WTC11 (cell line): ENCODE measurements around the gene NEK10. TPM values are rescaled to one million over a fixed set of nuclear protein-coding genes. Genes with fewer than 3 reads are reported as not detected.

Source experiments
- ATAC-seq: fragments of 200-7000 bp; cut with Tn5 transposase; 2 replicates; pipeline ENCODE4 v1.10.0; 2021; ENCODE audit warnings: mild to moderate bottlenecking, moderate library complexity
- CTCF ChIA-PET: fragments of 300-600 bp; sonication (Branson Sonifier 250); formaldehyde crosslinking; loops from one replicate; lab custom pipeline; 2021; ENCODE audit warnings: antibody characterized with exemption; lab: Charles Lee
- POLR2A ChIA-PET: fragments of 350-600 bp; sonication (Branson Sonifier 250); formaldehyde crosslinking; loops from one replicate; lab custom pipeline; 2021; ENCODE audit warnings: antibody characterized with exemption; lab: Charles Lee
- DNase-seq: peaks from one replicate; pipeline ENCODE4 v3.0.0; 2021; ENCODE audit warnings: low spot score
- H3K27ac Mint-ChIP-seq: 2 replicates; pipeline ENCODE4 v1.8.0; 2021; ENCODE audit warnings: mixed read lengths
- H3K27me3 Mint-ChIP-seq: 2 replicates; pipeline ENCODE4 v1.8.0; 2021; ENCODE audit warnings: low read depth, mild to moderate bottlenecking, moderate library complexity, mixed read lengths
- H3K36me3 Mint-ChIP-seq: 2 replicates; pipeline ENCODE4 v1.8.0; 2021; ENCODE audit warnings: mixed read lengths
- H3K4me1 Mint-ChIP-seq: 2 replicates; pipeline ENCODE4 v1.8.0; 2022; ENCODE audit warnings: mixed read lengths
- H3K4me3 Mint-ChIP-seq: 2 replicates; pipeline ENCODE4 v1.8.0; 2021; ENCODE audit warnings: mild to moderate bottlenecking, moderate library complexity, mixed read lengths
- H3K9me3 Mint-ChIP-seq: 2 replicates; pipeline ENCODE4 v1.8.0; 2021; ENCODE audit warnings: mixed read lengths
- EMX1 ChIP-seq: fragments of 250-450 bp; sonication (Bioruptor Pico); IDR thresholded peaks from 2 replicates; pipeline ENCODE4 v1.8.0; 2021; ENCODE audit warnings: mild to moderate bottlenecking
- ERG ChIP-seq: fragments of 250-450 bp; sonication (Bioruptor Pico); IDR thresholded peaks from 2 replicates; pipeline ENCODE4 v1.8.0; 2021; ENCODE audit warnings: mild to moderate bottlenecking
- JUN ChIP-seq: sonication (generic); formaldehyde crosslinking; IDR thresholded peaks from 2 replicates; pipeline ENCODE4 v1.8.0; 2023; ENCODE audit warnings: mild to moderate bottlenecking, missing genetic modification reagents
- MAX ChIP-seq: sonication (generic); formaldehyde crosslinking; IDR thresholded peaks from 2 replicates; pipeline ENCODE4 v1.8.0; 2022; ENCODE audit warnings: mild to moderate bottlenecking, missing genetic modification reagents
- NFATC4 ChIP-seq: fragments of 250-450 bp; sonication (Bioruptor Pico); IDR thresholded peaks from 2 replicates; pipeline ENCODE4 v1.9.0; 2021; ENCODE audit warnings: mild to moderate bottlenecking
- PREB ChIP-seq: sonication (generic); formaldehyde crosslinking; IDR thresholded peaks from 2 replicates; pipeline ENCODE4 v1.8.1; 2022; ENCODE audit warnings: mild to moderate bottlenecking, missing genetic modification reagents, moderate library complexity, borderline replicate concordance
- RELA ChIP-seq: sonication (generic); formaldehyde crosslinking; IDR thresholded peaks from 2 replicates; pipeline ENCODE4 v1.8.1; 2022; ENCODE audit warnings: missing genetic modification reagents, mild to moderate bottlenecking, borderline replicate concordance
- SMAD3 ChIP-seq: sonication (generic); formaldehyde crosslinking; IDR thresholded peaks from 2 replicates; pipeline ENCODE4 v1.8.0; 2022; ENCODE audit warnings: missing genetic modification reagents, mild to moderate bottlenecking, borderline replicate concordance
- ZBTB21 ChIP-seq: sonication (generic); formaldehyde crosslinking; IDR thresholded peaks from 2 replicates; pipeline ENCODE4 v1.8.1; 2023; ENCODE audit warnings: mild to moderate bottlenecking, missing genetic modification reagents, borderline replicate concordance
- ZMAT4 ChIP-seq: fragments of 250-450 bp; sonication (Bioruptor Pico); IDR thresholded peaks from 2 replicates; pipeline ENCODE4 v1.9.0; 2021; ENCODE audit warnings: mild to moderate bottlenecking
- ZNF396 ChIP-seq: fragments of 250-450 bp; sonication (Bioruptor Pico); IDR thresholded peaks from 2 replicates; pipeline ENCODE4 v1.8.0; 2021; ENCODE audit warnings: mild to moderate bottlenecking, moderate library complexity, borderline replicate concordance
- ZNF416 ChIP-seq: fragments of 250-450 bp; sonication (Bioruptor Pico); IDR thresholded peaks from 2 replicates; pipeline ENCODE4 v1.9.0; 2021; ENCODE audit warnings: mild to moderate bottlenecking, inconsistent platforms
- ZSCAN18 ChIP-seq: fragments of 250-450 bp; sonication (Bioruptor Pico); IDR thresholded peaks from 2 replicates; pipeline ENCODE4 v2.1.2; 2022; ENCODE audit warnings: mild to moderate bottlenecking, moderate library complexity
- total RNA-seq: library from RNA; stranded (reverse); gene quantifications from 3 replicates; pipeline ENCODE4 v1.2.3, GENCODE V29; 2021
- TF ChIP-seq, protein P1 (sequence below): sonication (generic); formaldehyde crosslinking; conservative IDR thresholded peaks from 2 replicates; pipeline ENCODE4 v1.8.1; 2022; ENCODE audit warnings: mild to moderate bottlenecking, missing genetic modification reagents
- TF ChIP-seq, protein P2 (sequence below): sonication (generic); formaldehyde crosslinking; IDR thresholded peaks from 2 replicates; pipeline ENCODE4 v1.8.0; 2023; ENCODE audit warnings: mild to moderate bottlenecking, missing genetic modification reagents
- TF ChIP-seq, protein P3 (sequence below): sonication (generic); formaldehyde crosslinking; IDR thresholded peaks from 2 replicates; pipeline ENCODE4 v1.8.0; 2022; ENCODE audit warnings: missing genetic modification reagents
- TF ChIP-seq, protein P4 (sequence below): sonication (generic); formaldehyde crosslinking; IDR thresholded peaks from 2 replicates; pipeline ENCODE4 v1.8.1; 2023; ENCODE audit warnings: mild to moderate bottlenecking, moderate library complexity, missing genetic modification reagents

NEK10 gene
- total RNA-seq, 1 experiment from 2014 or later = 0.37 TPM

- TF ChIP-seq, protein P1, sequence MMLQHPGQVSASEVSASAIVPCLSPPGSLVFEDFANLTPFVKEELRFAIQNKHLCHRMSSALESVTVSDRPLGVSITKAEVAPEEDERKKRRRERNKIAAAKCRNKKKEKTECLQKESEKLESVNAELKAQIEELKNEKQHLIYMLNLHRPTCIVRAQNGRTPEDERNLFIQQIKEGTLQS (CRISPR knock-in tag) = no peak
- TF ChIP-seq RELA (no peak), NFATC4 (CRISPR knock-in tag) (no peak)
These were observed 222.4 kb downstream of the NEK10 start (continued) for GRCh38 chr3:27146786-27147185.

DNA sequence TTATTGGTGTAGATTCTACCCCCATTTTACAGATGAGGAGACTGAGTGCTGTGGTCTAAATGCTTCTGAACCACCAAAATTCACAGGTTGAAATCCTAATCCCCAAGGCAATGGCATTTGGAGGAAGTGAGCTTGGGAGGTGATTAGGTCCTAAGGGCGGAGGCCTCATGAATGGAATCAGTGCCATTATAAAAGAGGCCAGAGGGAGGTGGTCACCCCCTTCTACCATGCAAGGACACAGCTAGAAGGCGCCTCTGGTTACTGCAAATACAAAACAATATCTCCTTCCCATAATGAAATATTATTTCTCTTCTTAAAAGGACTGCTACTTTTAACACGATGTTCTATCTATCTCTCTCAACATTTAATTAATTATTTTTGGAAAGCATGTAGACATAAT, 223.5 kb downstream of the NEK10 start:
- H3K9me3 Mint-ChIP-seq = peaks cover 16% of the 10 kb centered on the region
- TF ChIP-seq EMX1 (CRISPR knock-in tag) = no peak
- TF ChIP-seq ERG (CRISPR knock-in tag) = no peak
- no peak for TF ChIP-seq ZSCAN18 (CRISPR knock-in tag)
- TF ChIP-seq ZNF396 (CRISPR knock-in tag) = no peak
- TF ChIP-seq, protein P2, sequence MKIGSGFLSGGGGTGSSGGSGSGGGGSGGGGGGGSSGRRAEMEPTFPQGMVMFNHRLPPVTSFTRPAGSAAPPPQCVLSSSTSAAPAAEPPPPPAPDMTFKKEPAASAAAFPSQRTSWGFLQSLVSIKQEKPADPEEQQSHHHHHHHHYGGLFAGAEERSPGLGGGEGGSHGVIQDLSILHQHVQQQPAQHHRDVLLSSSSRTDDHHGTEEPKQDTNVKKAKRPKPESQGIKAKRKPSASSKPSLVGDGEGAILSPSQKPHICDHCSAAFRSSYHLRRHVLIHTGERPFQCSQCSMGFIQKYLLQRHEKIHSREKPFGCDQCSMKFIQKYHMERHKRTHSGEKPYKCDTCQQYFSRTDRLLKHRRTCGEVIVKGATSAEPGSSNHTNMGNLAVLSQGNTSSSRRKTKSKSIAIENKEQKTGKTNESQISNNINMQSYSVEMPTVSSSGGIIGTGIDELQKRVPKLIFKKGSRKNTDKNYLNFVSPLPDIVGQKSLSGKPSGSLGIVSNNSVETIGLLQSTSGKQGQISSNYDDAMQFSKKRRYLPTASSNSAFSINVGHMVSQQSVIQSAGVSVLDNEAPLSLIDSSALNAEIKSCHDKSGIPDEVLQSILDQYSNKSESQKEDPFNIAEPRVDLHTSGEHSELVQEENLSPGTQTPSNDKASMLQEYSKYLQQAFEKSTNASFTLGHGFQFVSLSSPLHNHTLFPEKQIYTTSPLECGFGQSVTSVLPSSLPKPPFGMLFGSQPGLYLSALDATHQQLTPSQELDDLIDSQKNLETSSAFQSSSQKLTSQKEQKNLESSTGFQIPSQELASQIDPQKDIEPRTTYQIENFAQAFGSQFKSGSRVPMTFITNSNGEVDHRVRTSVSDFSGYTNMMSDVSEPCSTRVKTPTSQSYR = no peak
- TF ChIP-seq, protein P3, sequence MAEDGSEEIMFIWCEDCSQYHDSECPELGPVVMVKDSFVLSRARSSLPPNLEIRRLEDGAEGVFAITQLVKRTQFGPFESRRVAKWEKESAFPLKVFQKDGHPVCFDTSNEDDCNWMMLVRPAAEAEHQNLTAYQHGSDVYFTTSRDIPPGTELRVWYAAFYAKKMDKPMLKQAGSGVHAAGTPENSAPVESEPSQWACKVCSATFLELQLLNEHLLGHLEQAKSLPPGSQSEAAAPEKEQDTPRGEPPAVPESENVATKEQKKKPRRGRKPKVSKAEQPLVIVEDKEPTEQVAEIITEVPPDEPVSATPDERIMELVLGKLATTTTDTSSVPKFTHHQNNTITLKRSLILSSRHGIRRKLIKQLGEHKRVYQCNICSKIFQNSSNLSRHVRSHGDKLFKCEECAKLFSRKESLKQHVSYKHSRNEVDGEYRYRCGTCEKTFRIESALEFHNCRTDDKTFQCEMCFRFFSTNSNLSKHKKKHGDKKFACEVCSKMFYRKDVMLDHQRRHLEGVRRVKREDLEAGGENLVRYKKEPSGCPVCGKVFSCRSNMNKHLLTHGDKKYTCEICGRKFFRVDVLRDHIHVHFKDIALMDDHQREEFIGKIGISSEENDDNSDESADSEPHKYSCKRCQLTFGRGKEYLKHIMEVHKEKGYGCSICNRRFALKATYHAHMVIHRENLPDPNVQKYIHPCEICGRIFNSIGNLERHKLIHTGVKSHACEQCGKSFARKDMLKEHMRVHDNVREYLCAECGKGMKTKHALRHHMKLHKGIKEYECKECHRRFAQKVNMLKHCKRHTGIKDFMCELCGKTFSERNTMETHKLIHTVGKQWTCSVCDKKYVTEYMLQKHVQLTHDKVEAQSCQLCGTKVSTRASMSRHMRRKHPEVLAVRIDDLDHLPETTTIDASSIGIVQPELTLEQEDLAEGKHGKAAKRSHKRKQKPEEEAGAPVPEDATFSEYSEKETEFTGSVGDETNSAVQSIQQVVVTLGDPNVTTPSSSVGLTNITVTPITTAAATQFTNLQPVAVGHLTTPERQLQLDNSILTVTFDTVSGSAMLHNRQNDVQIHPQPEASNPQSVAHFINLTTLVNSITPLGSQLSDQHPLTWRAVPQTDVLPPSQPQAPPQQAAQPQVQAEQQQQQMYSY (CRISPR knock-in tag) = no peak
- no peak for TF ChIP-seq ZBTB21 (CRISPR knock-in tag)
- no peak for TF ChIP-seq SMAD3 (CRISPR knock-in tag)
- no peak for TF ChIP-seq ZMAT4
- TF ChIP-seq JUN (CRISPR knock-in tag) = no peak
- H3K36me3 Mint-ChIP-seq = peaks cover 14% of the 10 kb centered on the region
- ChIA-PET CTCF (interaction anchor here (1.1 to 3.4 kb wide), 5 partner anchors 11 to 142 kb away, joined by 3 to 22 read pairs (median 6); no protein-coding TSS in a partner anchor), POLR2A (no interaction called here)
- no peaks in the 10 kb centered on the region for H3K27me3 Mint-ChIP-seq
- ATAC-seq (peak; percentile 62), DNase-seq (no peak)
- H3K4me3 Mint-ChIP-seq = no peak overlapping the region
- peaks cover 2% of the 10 kb centered on the region; the same call in 1 of the 2 replicates for H3K4me1 Mint-ChIP-seq
- no peak overlapping the region for H3K27ac Mint-ChIP-seq

DNA sequence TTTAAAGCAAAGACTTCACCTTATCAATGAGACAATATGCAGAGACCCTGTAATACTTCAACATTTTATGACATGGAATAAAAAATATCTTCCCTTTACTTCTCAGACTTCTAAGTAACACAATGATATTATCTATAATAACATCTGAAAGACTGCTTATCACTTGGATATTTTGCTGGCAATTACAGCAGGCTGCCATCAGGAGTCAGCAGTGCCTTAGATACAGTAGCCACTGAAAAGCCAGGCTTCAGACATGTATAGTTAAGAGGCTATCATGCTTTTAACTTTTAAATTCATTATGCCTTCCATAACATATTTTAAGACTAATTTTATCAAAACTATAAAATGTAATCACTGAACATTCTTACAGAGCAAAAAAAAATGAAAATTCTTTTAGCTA, 227.5 kb downstream of the NEK10 start:
- H3K9me3 Mint-ChIP-seq = peaks cover 26% of the 10 kb centered on the region
- H3K4me1 Mint-ChIP-seq = peaks cover 2% of the 10 kb centered on the region; the same call in 1 of the 2 replicates
- ATAC-seq = peak; percentile 48
- H3K36me3 Mint-ChIP-seq = peaks cover 17% of the 10 kb centered on the region
- no peak overlapping the region for H3K4me3 Mint-ChIP-seq
- CTCF ChIA-PET = interaction anchor here (1.8 to 4.1 kb wide), 2 partner anchors 87 to 112 kb away, joined by 9 to 18 read pairs; no protein-coding TSS in a partner anchor
- DNase-seq = peak; percentile 15
- H3K27me3 Mint-ChIP-seq = no peaks in the 10 kb centered on the region
- POLR2A ChIA-PET = no interaction called here
- H3K27ac Mint-ChIP-seq = no peak overlapping the region
- no peak for TF ChIP-seq MAX (CRISPR knock-in tag)
- no peak for TF ChIP-seq ZNF416
- TF ChIP-seq PREB (CRISPR knock-in tag) = no peak
- TF ChIP-seq, protein P4, sequence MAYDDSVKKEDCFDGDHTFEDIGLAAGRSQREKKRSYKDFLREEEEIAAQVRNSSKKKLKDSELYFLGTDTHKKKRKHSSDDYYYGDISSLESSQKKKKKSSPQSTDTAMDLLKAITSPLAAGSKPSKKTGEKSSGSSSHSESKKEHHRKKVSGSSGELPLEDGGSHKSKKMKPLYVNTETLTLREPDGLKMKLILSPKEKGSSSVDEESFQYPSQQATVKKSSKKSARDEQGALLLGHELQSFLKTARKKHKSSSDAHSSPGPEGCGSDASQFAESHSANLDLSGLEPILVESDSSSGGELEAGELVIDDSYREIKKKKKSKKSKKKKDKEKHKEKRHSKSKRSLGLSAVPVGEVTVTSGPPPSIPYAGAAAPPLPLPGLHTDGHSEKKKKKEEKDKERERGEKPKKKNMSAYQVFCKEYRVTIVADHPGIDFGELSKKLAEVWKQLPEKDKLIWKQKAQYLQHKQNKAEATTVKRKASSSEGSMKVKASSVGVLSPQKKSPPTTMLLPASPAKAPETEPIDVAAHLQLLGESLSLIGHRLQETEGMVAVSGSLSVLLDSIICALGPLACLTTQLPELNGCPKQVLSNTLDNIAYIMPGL (CRISPR knock-in tag) = no peak
